HT1080 (cell line): Measurements from ENCODE around the gene GABPB1. TPM values are rescaled to one million over a fixed set of nuclear protein-coding genes. Genes with fewer than 3 reads are reported as not detected.
"Not testable (repeated sequence)": the region's sequence is repeated elsewhere in the genome, so short reads cannot be mapped to it uniquely, and the experiment has no call there.

Experiments used
- DNase-seq: peaks from one replicate; pipeline ENCODE4 v3.0.0-alpha.2; 2015; ENCODE audit warnings: low read depth
- polyA plus RNA-seq, 2 experiments: library from polyadenylated mRNA; depleted of rRNA; stranded (reverse); fragments of >200 nt; gene quantifications; 2 replicates each; pipeline ENCODE4 v1.2.3, GENCODE V29; 2015
- total RNA-seq: library from RNA; depleted of rRNA; stranded (reverse); fragments of >200 nt; shearing (Covaris generic); gene quantifications from 2 replicates; pipeline ENCODE4 v1.2.3, GENCODE V29; 2014; rRNA removed

Gene GABPB1
- total RNA-seq, result 55.7 and 56.0 TPM in 2 replicates
- 38.1 TPM in 2 replicates for polyA plus RNA-seq (2015; cell fraction: cytosol; rRNA removed)
- polyA plus RNA-seq (2015; cell fraction: nucleus; rRNA removed), result 35.5 and 41.1 TPM in 2 replicates

GRCh38 chr15:50354838-50355618 is at the start of gene GABPB1:
Gene GABPB1, minus strand, starts transcription at chr15:50355198. Its CDS starts 45,400 bp downstream, at chr15:50309798.
- DNase-seq, result peak; percentile 87

GRCh38 chr15:50391561-50391960 is 36.6 kb upstream of the GABPB1 start:
- DNase-seq, result not testable (repeated sequence)

GRCh38 chr15:50390554-50391264 is 35.7 kb upstream of the GABPB1 start:
- no peak for DNase-seq

GRCh38 chr15:50382408-50382807 is 27.4 kb upstream of the GABPB1 start:
- DNase-seq, result not testable (repeated sequence)

GRCh38 chr15:50381438-50381837 is 26.4 kb upstream of the GABPB1 start:
- no peak for DNase-seq

- no peak for DNase-seq
Measured at GRCh38 chr15:50380089-50380488, 25.1 kb upstream of the GABPB1 start.

GRCh38 chr15:50379413-50379812 is 24.4 kb upstream of the GABPB1 start:
- not testable (repeated sequence) for DNase-seq

GRCh38 chr15:50378776-50379175 is 23.8 kb upstream of the GABPB1 start:
- no peak for DNase-seq

GRCh38 chr15:50377867-50378751 is 23.1 kb upstream of the GABPB1 start:
- no peak for DNase-seq

- not testable (repeated sequence) for DNase-seq
Measured at GRCh38 chr15:50369564-50369963, 14.6 kb upstream of the GABPB1 start.

- DNase-seq, result no peak
Measured at GRCh38 chr15:50365971-50366370, 11.0 kb upstream of the GABPB1 start.

- no peak for DNase-seq
Measured at GRCh38 chr15:50365570-50365969, 10.6 kb upstream of the GABPB1 start.

- DNase-seq, result no peak
Measured at GRCh38 chr15:50363612-50364011, 8.6 kb upstream of the GABPB1 start.

- DNase-seq, result no peak
Measured at GRCh38 chr15:50361756-50362155, 6.8 kb upstream of the GABPB1 start.

GRCh38 chr15:50358845-50359244 is 3.8 kb upstream of the GABPB1 start:
- peak; percentile 46 for DNase-seq

GRCh38 chr15:50355980-50356379 is 982 bp upstream of the GABPB1 start:
- DNase-seq, result no peak

- DNase-seq, result no peak
Measured at GRCh38 chr15:50355619-50355905, 564 bp upstream of the GABPB1 start.

GRCh38 chr15:50353975-50354837 is 792 bp downstream of the GABPB1 start:
- peak; percentile 72 for DNase-seq

GRCh38 chr15:50353251-50353974 is 1.6 kb downstream of the GABPB1 start:
- DNase-seq, result peak; percentile 72

- DNase-seq, result no peak
Measured at GRCh38 chr15:50350621-50351020, 4.4 kb downstream of the GABPB1 start.
